GM23338 (cell line): ENCODE results near the gene CAMTA1. TPM values are rescaled to one million over a fixed set of nuclear protein-coding genes. Genes with fewer than 3 reads are reported as not detected.

Experiments used
- ATAC-seq: fragments of 200-7000 bp; cut with Tn5 transposase; 3 replicates; pipeline ENCODE4 v1.9.1; 2020
- DNase-seq: peaks from one replicate; pipeline ENCODE4 v3.0.0-alpha.2; 2015; ENCODE audit warnings: low spot score
- H2AFZ ChIP-seq: fragments of 200-600 bp; sonication (generic); 2 replicates; pipeline ENCODE4 v1.8.0; 2016; ENCODE audit warnings: antibody characterized with exemption, mild to moderate bottlenecking, moderate library complexity
- H3F3A ChIP-seq: fragments of 200-600 bp; sonication (generic); replicated peaks from 2 replicates; pipeline ENCODE4 v1.8.0; 2017; ENCODE audit warnings: antibody characterized with exemption, mixed run types, low read depth
- H3K27ac ChIP-seq: fragments of 200-600 bp; sonication (generic); 2 replicates; pipeline ENCODE4 v1.6.1; 2016; ENCODE audit warnings: low read depth
- H3K27me3 ChIP-seq: fragments of 200-600 bp; sonication (generic); 2 replicates; pipeline ENCODE4 v1.8.0; 2016; ENCODE audit warnings: mild to moderate bottlenecking, mixed run types, moderate library complexity; ENCODE audit not compliant: insufficient read depth
- H3K36me3 ChIP-seq: fragments of 200-600 bp; sonication (generic); 2 replicates; pipeline ENCODE4 v1.8.0; 2016; ENCODE audit warnings: mild to moderate bottlenecking; ENCODE audit not compliant: insufficient read depth
- H3K4me1 ChIP-seq: fragments of 200-600 bp; sonication (generic); 2 replicates; pipeline ENCODE4 v1.8.0; 2016; ENCODE audit warnings: mild to moderate bottlenecking, moderate library complexity; ENCODE audit not compliant: insufficient read depth
- H3K4me2 ChIP-seq: fragments of 200-600 bp; sonication (generic); 2 replicates; pipeline ENCODE4 v1.7.1; 2017; ENCODE audit warnings: mixed run types
- H3K4me3 ChIP-seq: fragments of 200-600 bp; sonication (generic); 2 replicates; pipeline ENCODE4 v1.6.1; 2016; ENCODE audit warnings: mixed run types
- H3K79me2 ChIP-seq: fragments of 200-600 bp; sonication (generic); replicated peaks from 2 replicates; pipeline ENCODE4 v1.8.0; 2017; ENCODE audit warnings: mild to moderate bottlenecking; ENCODE audit not compliant: insufficient read depth
- H3K9me2 ChIP-seq: fragments of 200-600 bp; sonication (generic); 2 replicates; pipeline ENCODE4 v1.8.0; 2017; ENCODE audit not compliant: insufficient read depth
- H4K20me1 ChIP-seq: fragments of 200-600 bp; sonication (generic); replicated peaks from 2 replicates; pipeline ENCODE4 v1.8.0; 2017; ENCODE audit warnings: mild to moderate bottlenecking; ENCODE audit not compliant: insufficient read depth
- H3K27ac Mint-ChIP-seq: 2 replicates; pipeline ENCODE4 v1.8.0; 2020; ENCODE audit warnings: inconsistent platforms, mild to moderate bottlenecking, moderate library complexity, mixed read lengths
- H3K27me3 Mint-ChIP-seq: 3 replicates; pipeline ENCODE4 v1.8.0; 2022; ENCODE audit warnings: low read depth, mild to moderate bottlenecking, moderate library complexity, mixed read lengths, inconsistent platforms; ENCODE audit not compliant: insufficient read depth, poor library complexity
- H3K36me3 Mint-ChIP-seq: 3 replicates; pipeline ENCODE4 v1.8.0; 2021; ENCODE audit warnings: low read depth, mild to moderate bottlenecking, inconsistent platforms, moderate library complexity, mixed read lengths
- H3K4me1 Mint-ChIP-seq: 3 replicates; pipeline ENCODE4 v1.8.0; 2020; ENCODE audit warnings: mild to moderate bottlenecking, inconsistent platforms, mixed read lengths
- H3K4me3 Mint-ChIP-seq: 3 replicates; pipeline ENCODE4 v1.8.0; 2021; ENCODE audit warnings: moderate library complexity, mild to moderate bottlenecking, inconsistent platforms, mixed read lengths
- H3K9me3 Mint-ChIP-seq: 3 replicates; pipeline ENCODE4 v1.8.0; 2020; ENCODE audit warnings: moderate library complexity, mild to moderate bottlenecking, inconsistent platforms, mixed read lengths
- CREB1 ChIP-seq: fragments of 250-450 bp; sonication (Bioruptor Pico); IDR thresholded peaks from 2 replicates; pipeline ENCODE4 v1.5.0; 2020; ENCODE audit warnings: low read depth, mild to moderate bottlenecking, moderate library complexity
- CTCF ChIP-seq, 2 experiments: fragments of 200-600 bp in 1 of 2; sonication (generic) in 1 of 2; conservative IDR thresholded peaks; 2 replicates each; pipeline versions ENCODE4 v1.5.1 to v1.6.1; 2016 to 2017; ENCODE audit warnings: antibody characterized with exemption in 2 of 2, low read depth in 2 of 2, mild to moderate bottlenecking in 2 of 2, moderate library complexity in 1 of 2
- EZH2 ChIP-seq: fragments of 200-600 bp; sonication (generic); IDR thresholded peaks from one replicate; pipeline ENCODE4 v1.8.0; 2017; ENCODE audit warnings: antibody characterized with exemption, mild to moderate bottlenecking, low read depth; ENCODE audit not compliant: unreplicated experiment
- EZH2phosphoT487 ChIP-seq: fragments of 200-600 bp; sonication (generic); IDR thresholded peaks from one replicate; pipeline ENCODE4 v1.8.1; 2018; ENCODE audit warnings: antibody characterized with exemption; ENCODE audit not compliant: unreplicated experiment
- JUNB ChIP-seq: IDR thresholded peaks from one replicate; pipeline ENCODE4 v1.6.1; 2016; ENCODE audit warnings: antibody characterized with exemption; ENCODE audit not compliant: unreplicated experiment
- REST ChIP-seq: IDR thresholded peaks from one replicate; pipeline ENCODE4 v1.6.1; 2018; ENCODE audit warnings: antibody characterized with exemption; ENCODE audit not compliant: unreplicated experiment
- STAT1 ChIP-seq: IDR thresholded peaks from one replicate; pipeline ENCODE4 v1.6.1; 2016; ENCODE audit warnings: antibody characterized with exemption; ENCODE audit not compliant: unreplicated experiment
- ZNF114 ChIP-seq: fragments of 250-450 bp; sonication (Bioruptor Pico); IDR thresholded peaks from 2 replicates; pipeline ENCODE4 v1.5.0; 2020; ENCODE audit warnings: mild to moderate bottlenecking, moderate library complexity
- ZNF331 ChIP-seq: fragments of 250-450 bp; sonication (Bioruptor Pico); IDR thresholded peaks from 2 replicates; pipeline ENCODE4 v1.5.0; 2020; ENCODE audit warnings: low read depth, mild to moderate bottlenecking, moderate library complexity
- ZNF462 ChIP-seq: fragments of 250-450 bp; sonication (Bioruptor Pico); IDR thresholded peaks from 2 replicates; pipeline ENCODE4 v1.5.0; 2020; ENCODE audit warnings: mild to moderate bottlenecking, moderate library complexity
- polyA plus RNA-seq: library from polyadenylated mRNA; unstranded; fragments of >200 nt; fragmentation: Nextera tagmentation; extraction: Ambion mirVana; gene quantifications from 2 replicates; pipeline ENCODE4 v1.2.1, GENCODE V29; 2016
- total RNA-seq: library from RNA; depleted of rRNA; stranded (reverse); fragments of >200 nt; shearing (Covaris generic); gene quantifications from 2 replicates; pipeline ENCODE4 v1.2.3, GENCODE V29; 2014

CAMTA1 gene
- total and polyA plus RNA-seq, 2 experiments from 2014 or later, result 115 to 519 TPM

GRCh38 chr1:6975331-6976043, 190.2 kb downstream of the CAMTA1 start:
- no peak overlapping the region for H3K4me3 ChIP-seq
- H3K9me2 ChIP-seq, result no peaks in the 10 kb centered on the region
- H3F3A ChIP-seq, result 0 out of 2 replicates have a peak, but pooled peaks cover 7% of the 10 kb centered on the region
- no peaks in the 10 kb centered on the region; the same call in 2 of the 3 replicates for H3K9me3 Mint-ChIP-seq
- H3K27me3 Mint-ChIP-seq, result peaks cover 6% of the 10 kb centered on the region
- no peak overlapping the region for H3K27ac ChIP-seq
- ATAC-seq, result no peak
- H3K4me2 ChIP-seq, result no peak overlapping the region
- H2AFZ ChIP-seq, result no peak overlapping the region
- H3K36me3 ChIP-seq, result no peaks in the 10 kb centered on the region
- no peak overlapping the region for H3K4me3 Mint-ChIP-seq
- H3K4me1 Mint-ChIP-seq, result peaks cover 33% of the 10 kb centered on the region
- no peak overlapping the region for H3K27ac Mint-ChIP-seq
- H4K20me1 ChIP-seq, result no peaks in the 10 kb centered on the region
- H3K79me2 ChIP-seq, result no peaks in the 10 kb centered on the region
- no peak for DNase-seq
- no peaks in the 10 kb centered on the region for H3K27me3 ChIP-seq
- H3K4me1 ChIP-seq, result peaks cover 13% of the 10 kb centered on the region
- H3K36me3 Mint-ChIP-seq, result no peaks in the 10 kb centered on the region
- TF ChIP-seq EZH2phosphoT487 (no peak), ZNF114 (CRISPR knock-in tag) (no peak), CREB1 (CRISPR knock-in tag) (no peak), STAT1 (no peak)

GRCh38 chr1:6976044-6976375, 190.8 kb downstream of the CAMTA1 start:
- Histone ChIP-seq H2AFZ (no peak overlapping the region), H3K9me2 (no peaks in the 10 kb centered on the region), H3K4me1 (peaks cover 13% of the 10 kb centered on the region), H3K36me3 (no peaks in the 10 kb centered on the region), H3K79me2 (no peaks in the 10 kb centered on the region), H3F3A (0 out of 2 replicates have a peak, but pooled peaks cover 7% of the 10 kb centered on the region), H3K4me3 (no peak overlapping the region), H3K4me2 (no peak overlapping the region), H3K27ac (no peak overlapping the region), H3K27me3 (no peaks in the 10 kb centered on the region), H4K20me1 (no peaks in the 10 kb centered on the region)
- Mint-ChIP-seq H3K4me3 (no peak overlapping the region; the same call in 2 of the 3 replicates), H3K36me3 (peaks cover 2% of the 10 kb centered on the region; the same call in 1 of the 3 replicates), H3K9me3 (no peaks in the 10 kb centered on the region; the same call in 1 of the 3 replicates), H3K4me1 (peaks cover 33% of the 10 kb centered on the region), H3K27ac (no peak overlapping the region), H3K27me3 (peaks cover 6% of the 10 kb centered on the region)
- no peak for ATAC-seq
- no peak for DNase-seq
- TF ChIP-seq ZNF462 (CRISPR knock-in tag) (no peak), EZH2 (no peak), CREB1 (CRISPR knock-in tag) (no peak), JUNB (no peak), REST (no peak), ZNF331 (CRISPR knock-in tag) (no peak), CTCF (conservative IDR thresholded peaks at IDR 0.05; ENCODE audit: low read depth in 2 of 2) (no peak)
